Measurements from ENCODE around the gene ZNF385A. TPM values are rescaled to one million over a fixed set of nuclear protein-coding genes. Genes with fewer than 3 reads are reported as not detected.

Gene ZNF385A
- total and polyA plus RNA-seq, 9 of the 15 experiments (the other 6 are each of a cell fraction or from before 2014, with no cell fraction given): 1.0 to 111 (median 7.7) TPM

GRCh38 chr12:54368025-54368708, 16.4 kb downstream of the ZNF385A start (continued):
- TF ChIP-seq SETDB1 (IDR thresholded peaks at IDR 0.05; ENCODE audit: low read length): no peak
- no peak for TF ChIP-seq IRF1 (CRISPR knock-in tag; IDR thresholded peaks at IDR 0.05; ENCODE audit: borderline replicate concordance)
- no peak for TF ChIP-seq TFAP4 (CRISPR knock-in tag; IDR thresholded peaks at IDR 0.05; ENCODE audit: borderline replicate concordance)
- no peak for TF ChIP-seq PCBP1 (IDR thresholded peaks at IDR 0.05; ENCODE audit: low read depth, low read length, poor library complexity, severe bottlenecking)
- no peak for TF ChIP-seq MEF2D (tag; conservative IDR thresholded peaks at IDR 0.05; ENCODE audit: low read depth)
- TF ChIP-seq TAF9B (IDR thresholded peaks at IDR 0.05; ENCODE audit: partially characterized antibody): no peak
- TF ChIP-seq ZNF354B (CRISPR knock-in tag; IDR thresholded peaks at IDR 0.05): no peak
- TF ChIP-seq DDX20 (tag; IDR thresholded peaks at IDR 0.05; ENCODE audit: low read depth): no peak
- 0 out of 2 replicates have a peak, but pooled peaks have one; percentile 44 for TF ChIP-seq ZBTB1 (CRISPR knock-in tag; IDR thresholded peaks at IDR 0.05; ENCODE audit: borderline replicate concordance, low read depth)
- TF ChIP-seq ZBTB9 (CRISPR knock-in tag; IDR thresholded peaks at IDR 0.05): no peak
- no peak for TF ChIP-seq PRDM10 (IDR thresholded peaks at IDR 0.05; ENCODE audit: partially characterized antibody)
- no peak for TF ChIP-seq EP300 (IDR thresholded peaks at IDR 0.05; ENCODE audit: low read length)
- no peak for TF ChIP-seq ZNF431 (CRISPR knock-in tag; IDR thresholded peaks at IDR 0.05)
- no peak for TF ChIP-seq TRIM24 (IDR thresholded peaks at IDR 0.05)
- TF ChIP-seq ZKSCAN8 (CRISPR knock-in tag; IDR thresholded peaks at IDR 0.05): peak; percentile 78; the same call in 1 of the 2 replicates
- no peak for TF ChIP-seq CBX1 (IDR thresholded peaks at IDR 0.05; ENCODE audit: low read depth)
- TF ChIP-seq CREBBP (IDR thresholded peaks at IDR 0.05; ENCODE audit: low read depth, low read length): no peak
- TF ChIP-seq GABPB1 (CRISPR knock-in tag; IDR thresholded peaks at IDR 0.05): no peak
- TF ChIP-seq ZBTB43 (CRISPR knock-in tag; IDR thresholded peaks at IDR 0.05): no peak
- TF ChIP-seq TAF15 (IDR thresholded peaks at IDR 0.05; ENCODE audit: low read depth, low read length): no peak
- TF ChIP-seq CHD2 (IDR thresholded peaks at IDR 0.05; ENCODE audit: low read depth, low read length): no peak
